SK-N-SH treated with all-trans-retinoic acid at 6 μM for 48 hours (cell line): Measurements from ENCODE around the gene OR4D6.

Source experiments
- ATAC-seq: fragments of 200-7000 bp; cut with Tn5 transposase; 3 replicates; pipeline ENCODE4 v1.9.1; 2020; ENCODE audit warnings: mild to moderate bottlenecking, moderate library complexity
- ARNTL ChIP-seq: fragments of 450-650 bp; formaldehyde crosslinking; IDR thresholded peaks from 2 replicates; pipeline ENCODE4 v1.5.0; 2020; ENCODE audit warnings: low read depth, mild to moderate bottlenecking, moderate library complexity, borderline replicate concordance
- BACH2 ChIP-seq: fragments of 250-450 bp; sonication (Bioruptor Pico); IDR thresholded peaks from 2 replicates; pipeline ENCODE4 v1.9.0; 2021; ENCODE audit warnings: mild to moderate bottlenecking, borderline replicate concordance
- CSDC2 ChIP-seq: fragments of 250-450 bp; sonication (Bioruptor Pico); IDR thresholded peaks from 2 replicates; pipeline ENCODE4 v1.5.0; 2020; ENCODE audit warnings: mild to moderate bottlenecking, moderate library complexity
- ESRRG ChIP-seq: fragments of 250-450 bp; sonication (Bioruptor Pico); IDR thresholded peaks from 2 replicates; pipeline ENCODE4 v1.6.1; 2021; ENCODE audit warnings: mild to moderate bottlenecking
- GLIS3 ChIP-seq: fragments of 250-450 bp; sonication (Bioruptor Pico); IDR thresholded peaks from 2 replicates; pipeline ENCODE4 v1.5.0; 2020; ENCODE audit warnings: mild to moderate bottlenecking, moderate library complexity
- ISL1 ChIP-seq: fragments of 250-450 bp; sonication (Bioruptor Pico); IDR thresholded peaks from 2 replicates; pipeline ENCODE4 v2.1.2; 2022; ENCODE audit warnings: mild to moderate bottlenecking, moderate library complexity
- OSR1 ChIP-seq: fragments of 250-450 bp; sonication (Bioruptor Pico); IDR thresholded peaks from 2 replicates; pipeline ENCODE4 v1.8.0; 2022; ENCODE audit warnings: moderate library complexity, mild to moderate bottlenecking, inconsistent platforms
- PPARA ChIP-seq: fragments of 250-450 bp; sonication (Bioruptor Pico); IDR thresholded peaks from 2 replicates; pipeline ENCODE4 v1.5.0; 2020; ENCODE audit warnings: mild to moderate bottlenecking, borderline replicate concordance
- RARB ChIP-seq: fragments of 250-450 bp; sonication (Bioruptor Pico); IDR thresholded peaks from 2 replicates; pipeline ENCODE4 v1.8.0; 2021; ENCODE audit warnings: mild to moderate bottlenecking, moderate library complexity
- SNAI2 ChIP-seq: fragments of 250-450 bp; sonication (Bioruptor Pico); IDR thresholded peaks from 2 replicates; pipeline ENCODE4 v1.5.0; 2020; ENCODE audit warnings: mild to moderate bottlenecking, moderate library complexity
- TCF4 ChIP-seq: fragments of 250-450 bp; sonication (Bioruptor Pico); IDR thresholded peaks from 2 replicates; pipeline ENCODE4 v1.8.0; 2021; ENCODE audit warnings: mild to moderate bottlenecking, moderate library complexity, borderline replicate concordance
- ZC3H10 ChIP-seq: fragments of 250-450 bp; sonication (Bioruptor Pico); IDR thresholded peaks from 2 replicates; pipeline ENCODE4 v1.5.1; 2021; ENCODE audit warnings: mild to moderate bottlenecking, moderate library complexity
- ZFP3 ChIP-seq: fragments of 250-450 bp; sonication (Bioruptor Pico); IDR thresholded peaks from 2 replicates; pipeline ENCODE4 v1.5.0; 2020; ENCODE audit warnings: mild to moderate bottlenecking, moderate library complexity
- ZFP30 ChIP-seq: fragments of 450-650 bp; formaldehyde crosslinking; IDR thresholded peaks from 2 replicates; pipeline ENCODE4 v1.5.0; 2022; ENCODE audit warnings: mild to moderate bottlenecking, moderate library complexity
- ZNF565 ChIP-seq: fragments of 450-650 bp; formaldehyde crosslinking; conservative IDR thresholded peaks from 2 replicates; pipeline ENCODE4 v1.5.0; 2020; ENCODE audit warnings: low read depth, mild to moderate bottlenecking, moderate library complexity
- ZNF70 ChIP-seq: fragments of 450-650 bp; formaldehyde crosslinking; IDR thresholded peaks from 2 replicates; pipeline ENCODE4 v1.5.0; 2020; ENCODE audit warnings: mild to moderate bottlenecking, moderate library complexity
- ZNF8 ChIP-seq: fragments of 450-650 bp; formaldehyde crosslinking; IDR thresholded peaks from 2 replicates; pipeline ENCODE4 v1.5.0; 2020; ENCODE audit warnings: mild to moderate bottlenecking, moderate library complexity
- TF ChIP-seq, protein P1 (sequence below): fragments of 250-450 bp; sonication (Bioruptor Pico); IDR thresholded peaks from 2 replicates; pipeline ENCODE4 v1.8.0; 2020; ENCODE audit warnings: mild to moderate bottlenecking, moderate library complexity, borderline replicate concordance
- TF ChIP-seq, protein P2 (sequence below): fragments of 250-450 bp; sonication (Bioruptor Pico); IDR thresholded peaks from 2 replicates; pipeline ENCODE4 v1.8.0; 2021; ENCODE audit warnings: low read depth, mild to moderate bottlenecking, moderate library complexity, borderline replicate concordance
- TF ChIP-seq, protein P3 (sequence below): fragments of 250-450 bp; sonication (Bioruptor Pico); IDR thresholded peaks from 2 replicates; pipeline ENCODE4 v1.5.1; 2021; ENCODE audit warnings: mild to moderate bottlenecking, moderate library complexity
- TF ChIP-seq, protein P4 (sequence below): fragments of 250-450 bp; sonication (Bioruptor Pico); IDR thresholded peaks from 2 replicates; pipeline ENCODE4 v1.5.1; 2020; ENCODE audit warnings: low read depth, mild to moderate bottlenecking, moderate library complexity

The OR4D6 gene

DNA sequence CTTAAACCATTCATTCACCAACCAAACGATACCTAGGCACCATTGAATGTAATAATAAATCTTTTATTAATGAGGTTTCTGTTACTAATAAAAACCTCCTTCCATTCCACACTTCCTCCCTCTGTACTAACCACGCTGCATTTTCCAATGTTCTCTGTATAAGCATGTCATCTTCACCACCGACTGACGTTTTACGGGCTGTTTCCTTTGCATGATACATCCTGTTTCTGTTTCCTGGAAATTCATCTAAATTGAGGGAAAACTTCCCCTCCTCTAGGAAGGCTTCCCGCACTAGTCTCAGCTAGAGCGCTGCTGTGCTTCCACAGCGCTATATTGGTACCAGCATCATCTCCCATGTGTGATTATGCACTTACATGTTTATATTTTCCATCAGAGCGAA is 18.4 kb downstream of the OR4D6 start:
- no peak for ATAC-seq
- TF ChIP-seq OSR1 (CRISPR knock-in tag) (no peak), ZNF8 (CRISPR knock-in tag) (no peak), TCF4 (CRISPR knock-in tag) (no peak), GLIS3 (no peak), ZC3H10 (CRISPR knock-in tag) (no peak), ZNF565 (CRISPR knock-in tag) (no peak), ISL1 (CRISPR knock-in tag) (no peak), ZFP30 (CRISPR knock-in tag) (no peak), BACH2 (CRISPR knock-in tag) (no peak), ZNF70 (no peak), PPARA (CRISPR knock-in tag) (no peak), ARNTL (no peak)
- TF ChIP-seq, protein P1, sequence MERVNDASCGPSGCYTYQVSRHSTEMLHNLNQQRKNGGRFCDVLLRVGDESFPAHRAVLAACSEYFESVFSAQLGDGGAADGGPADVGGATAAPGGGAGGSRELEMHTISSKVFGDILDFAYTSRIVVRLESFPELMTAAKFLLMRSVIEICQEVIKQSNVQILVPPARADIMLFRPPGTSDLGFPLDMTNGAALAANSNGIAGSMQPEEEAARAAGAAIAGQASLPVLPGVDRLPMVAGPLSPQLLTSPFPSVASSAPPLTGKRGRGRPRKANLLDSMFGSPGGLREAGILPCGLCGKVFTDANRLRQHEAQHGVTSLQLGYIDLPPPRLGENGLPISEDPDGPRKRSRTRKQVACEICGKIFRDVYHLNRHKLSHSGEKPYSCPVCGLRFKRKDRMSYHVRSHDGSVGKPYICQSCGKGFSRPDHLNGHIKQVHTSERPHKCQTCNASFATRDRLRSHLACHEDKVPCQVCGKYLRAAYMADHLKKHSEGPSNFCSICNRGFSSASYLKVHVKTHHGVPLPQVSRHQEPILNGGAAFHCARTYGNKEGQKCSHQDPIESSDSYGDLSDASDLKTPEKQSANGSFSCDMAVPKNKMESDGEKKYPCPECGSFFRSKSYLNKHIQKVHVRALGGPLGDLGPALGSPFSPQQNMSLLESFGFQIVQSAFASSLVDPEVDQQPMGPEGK (CRISPR knock-in tag): no peak
- TF ChIP-seq, protein P2, sequence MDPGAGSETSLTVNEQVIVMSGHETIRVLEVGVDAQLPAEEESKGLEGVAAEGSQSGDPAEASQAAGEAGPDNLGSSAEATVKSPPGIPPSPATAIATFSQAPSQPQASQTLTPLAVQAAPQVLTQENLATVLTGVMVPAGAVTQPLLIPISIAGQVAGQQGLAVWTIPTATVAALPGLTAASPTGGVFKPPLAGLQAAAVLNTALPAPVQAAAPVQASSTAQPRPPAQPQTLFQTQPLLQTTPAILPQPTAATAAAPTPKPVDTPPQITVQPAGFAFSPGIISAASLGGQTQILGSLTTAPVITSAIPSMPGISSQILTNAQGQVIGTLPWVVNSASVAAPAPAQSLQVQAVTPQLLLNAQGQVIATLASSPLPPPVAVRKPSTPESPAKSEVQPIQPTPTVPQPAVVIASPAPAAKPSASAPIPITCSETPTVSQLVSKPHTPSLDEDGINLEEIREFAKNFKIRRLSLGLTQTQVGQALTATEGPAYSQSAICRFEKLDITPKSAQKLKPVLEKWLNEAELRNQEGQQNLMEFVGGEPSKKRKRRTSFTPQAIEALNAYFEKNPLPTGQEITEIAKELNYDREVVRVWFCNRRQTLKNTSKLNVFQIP (CRISPR knock-in tag): no peak

DNA sequence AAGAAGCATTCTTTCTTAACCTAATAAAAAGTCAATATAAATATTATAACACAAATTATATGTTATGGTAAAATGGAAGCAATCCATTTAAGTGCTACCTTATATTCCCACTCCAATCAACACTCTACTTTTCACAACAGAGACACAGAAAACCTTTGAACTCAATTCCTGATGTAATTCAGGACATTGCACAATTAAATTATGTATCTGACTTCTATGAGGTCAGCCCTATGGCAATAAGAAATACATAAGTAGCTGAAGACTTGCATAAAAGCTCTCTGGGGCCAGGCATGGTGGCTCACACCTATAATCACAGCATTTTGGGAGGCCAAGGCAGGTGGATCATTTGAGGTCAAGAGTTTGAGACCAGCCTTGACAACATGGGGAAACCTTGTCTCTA is 23.1 kb downstream of the OR4D6 start:
- TF ChIP-seq RARB (CRISPR knock-in tag) (no peak), TCF4 (CRISPR knock-in tag) (no peak), ESRRG (no peak), ZNF8 (CRISPR knock-in tag) (no peak), ZNF70 (no peak), CSDC2 (CRISPR knock-in tag) (no peak), ZFP3 (CRISPR knock-in tag) (no peak), GLIS3 (no peak), ZNF565 (CRISPR knock-in tag) (no peak), BACH2 (CRISPR knock-in tag) (no peak), SNAI2 (CRISPR knock-in tag) (no peak), ZC3H10 (CRISPR knock-in tag) (no peak)
- TF ChIP-seq, protein P3, sequence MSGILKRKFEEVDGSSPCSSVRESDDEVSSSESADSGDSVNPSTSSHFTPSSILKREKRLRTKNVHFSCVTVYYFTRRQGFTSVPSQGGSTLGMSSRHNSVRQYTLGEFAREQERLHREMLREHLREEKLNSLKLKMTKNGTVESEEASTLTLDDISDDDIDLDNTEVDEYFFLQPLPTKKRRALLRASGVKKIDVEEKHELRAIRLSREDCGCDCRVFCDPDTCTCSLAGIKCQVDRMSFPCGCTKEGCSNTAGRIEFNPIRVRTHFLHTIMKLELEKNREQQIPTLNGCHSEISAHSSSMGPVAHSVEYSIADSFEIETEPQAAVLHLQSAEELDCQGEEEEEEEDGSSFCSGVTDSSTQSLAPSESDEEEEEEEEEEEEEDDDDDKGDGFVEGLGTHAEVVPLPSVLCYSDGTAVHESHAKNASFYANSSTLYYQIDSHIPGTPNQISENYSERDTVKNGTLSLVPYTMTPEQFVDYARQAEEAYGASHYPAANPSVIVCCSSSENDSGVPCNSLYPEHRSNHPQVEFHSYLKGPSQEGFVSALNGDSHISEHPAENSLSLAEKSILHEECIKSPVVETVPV (CRISPR knock-in tag): no peak
- TF ChIP-seq, protein P4, sequence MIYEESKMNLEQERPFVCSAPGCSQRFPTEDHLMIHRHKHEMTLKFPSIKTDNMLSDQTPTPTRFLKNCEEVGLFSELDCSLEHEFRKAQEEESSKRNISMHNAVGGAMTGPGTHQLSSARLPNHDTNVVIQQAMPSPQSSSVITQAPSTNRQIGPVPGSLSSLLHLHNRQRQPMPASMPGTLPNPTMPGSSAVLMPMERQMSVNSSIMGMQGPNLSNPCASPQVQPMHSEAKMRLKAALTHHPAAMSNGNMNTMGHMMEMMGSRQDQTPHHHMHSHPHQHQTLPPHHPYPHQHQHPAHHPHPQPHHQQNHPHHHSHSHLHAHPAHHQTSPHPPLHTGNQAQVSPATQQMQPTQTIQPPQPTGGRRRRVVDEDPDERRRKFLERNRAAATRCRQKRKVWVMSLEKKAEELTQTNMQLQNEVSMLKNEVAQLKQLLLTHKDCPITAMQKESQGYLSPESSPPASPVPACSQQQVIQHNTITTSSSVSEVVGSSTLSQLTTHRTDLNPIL: no peak
- TF ChIP-seq, protein P2 (CRISPR knock-in tag): no peak
- no peak for ATAC-seq

DNA sequence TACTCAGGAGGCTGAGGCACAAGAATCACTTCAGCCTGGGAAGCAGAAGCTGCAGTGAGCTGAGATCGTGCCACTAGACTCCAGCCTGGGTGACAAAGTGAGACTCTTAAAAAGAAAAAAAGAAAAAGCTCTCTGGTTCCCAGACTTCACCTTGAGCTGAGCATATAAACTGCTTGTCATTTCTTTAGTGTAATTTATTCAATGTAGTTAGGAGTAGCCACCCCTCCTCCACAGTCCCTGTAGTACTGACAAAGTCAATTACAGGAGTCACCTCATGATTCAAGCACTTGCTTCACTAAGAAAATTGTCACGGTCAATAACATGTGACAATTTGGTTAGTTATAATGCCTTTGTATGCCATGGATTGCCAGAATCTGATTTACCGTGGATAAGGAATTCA is 23.6 kb downstream of the OR4D6 start:
- no peak for ATAC-seq
- TF ChIP-seq PPARA (CRISPR knock-in tag) (no peak), ZC3H10 (CRISPR knock-in tag) (no peak), ZFP3 (CRISPR knock-in tag) (no peak), ZNF8 (CRISPR knock-in tag) (no peak), ZNF70 (no peak), RARB (CRISPR knock-in tag) (no peak), GLIS3 (no peak), ARNTL (no peak), ZNF565 (CRISPR knock-in tag) (no peak)

DNA sequence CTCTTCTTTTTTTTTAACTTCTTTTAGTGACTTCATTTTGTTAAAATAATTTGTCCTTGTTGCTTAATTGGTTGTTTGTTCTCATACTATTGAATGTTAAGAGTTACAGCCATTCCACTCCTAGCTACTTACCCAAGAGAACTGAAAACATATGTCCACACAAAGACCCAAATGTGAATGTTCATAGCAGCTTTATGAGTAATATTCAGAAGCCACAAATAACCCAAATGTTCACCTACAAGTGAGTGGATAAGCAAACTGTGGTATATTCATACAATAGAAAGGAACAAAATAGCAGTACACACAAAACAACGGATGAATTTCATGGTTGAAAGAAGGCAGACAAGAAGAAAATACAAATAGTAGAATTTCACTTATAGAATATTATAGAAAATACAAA is 45.2 kb downstream of the OR4D6 start:
- TF ChIP-seq RARB (CRISPR knock-in tag) (no peak), ZFP3 (CRISPR knock-in tag) (no peak), SNAI2 (CRISPR knock-in tag) (no peak), ZFP30 (CRISPR knock-in tag) (no peak), ZNF70 (no peak), GLIS3 (no peak), ZNF565 (CRISPR knock-in tag) (no peak), ESRRG (no peak), PPARA (CRISPR knock-in tag) (no peak)
- TF ChIP-seq, protein P4: no peak
- TF ChIP-seq, all 23 proteins: peak for 0
- ATAC-seq: no peak
